Testis (tissue), 3 donors: ENCODE data around the gene VPS8. TPM values are rescaled to one million over a fixed set of nuclear protein-coding genes. Genes with fewer than 3 reads are reported as not detected.

Experiments used
- DNase-seq: peaks from one replicate; pipeline ENCODE4 v3.0.0-alpha.2; 2019
- H3K27ac ChIP-seq, 2 donors: fragments of 200-600 bp; sonication (generic); one replicate each; pipeline ENCODE4 v1.5.1; 2019
- H3K27me3 ChIP-seq: fragments of 200-600 bp; sonication (generic); one replicate; pipeline ENCODE4 v1.5.1; 2019
- H3K36me3 ChIP-seq: fragments of 200-600 bp; sonication (generic); one replicate; pipeline ENCODE4 v1.5.1; 2017; ENCODE audit warnings: low read depth; ENCODE audit errors: missing control alignments
- H3K4me1 ChIP-seq: fragments of 200-600 bp; sonication (generic); one replicate; pipeline ENCODE4 v1.5.1; 2019
- H3K4me3 ChIP-seq, 2 donors: fragments of 200-600 bp; sonication (generic); one replicate each; pipeline ENCODE4 v1.5.1; 2017 to 2019
- H3K9me3 ChIP-seq: fragments of 200-600 bp; sonication (generic); one replicate; pipeline ENCODE4 v1.5.1; 2017
- POLR2A ChIP-seq: fragments of 450-650 bp; IDR thresholded peaks from one replicate; pipeline ENCODE4 v1.6.1; 2017; ENCODE audit warnings: antibody characterized with exemption, mild to moderate bottlenecking, moderate library complexity
- WGBS, 2 donors: methylation state at CpG; one replicate each; pipeline ENCODE4 v1.1.5; 2018; 5-methylcytosine and 5-hydroxymethylcytosine counted together
- intact Hi-C: fragments of 100-400 bp; cut with DNase I; formaldehyde crosslinking; loops from one replicate; pipeline ENCODE4 v1.15.1; 2023; ENCODE audit warnings: low total_unique reads
- polyA plus RNA-seq: library from polyadenylated mRNA; stranded (reverse); fragments of 350-450 nt; fragmentation: Illumina TruSeq; extraction: RNeasy Lipid Tissue Mini Kit (QIAGEN cat#74804); gene quantifications from one replicate; pipeline ENCODE4 v1.2.3, GENCODE V29; 2014; ENCODE audit warnings: low read depth, low replicate concordance; ENCODE audit not compliant: insufficient read depth
- total RNA-seq, 2 donors: library from RNA; depleted of rRNA; stranded (reverse); fragments of >200 nt; gene quantifications; one replicate each; pipeline ENCODE4 v1.2.3, GENCODE V29; 2016
- TF ChIP-seq, protein P1 (sequence below), 3 experiments: fragments of 450-650 bp in 2 of 3; fragments of 200-600 bp in 1 of 3; sonication (generic) in 1 of 3; IDR thresholded peaks; one replicate each; pipeline ENCODE4 v1.5.1; 2016 to 2019; ENCODE audit warnings: antibody characterized with exemption in 3 of 3, mild to moderate bottlenecking in 2 of 3, moderate library complexity in 1 of 3

Gene VPS8
- total and polyA plus RNA-seq, 3 donors from 2014 or later, result 65.8 to 127 (median 88.0) TPM

DNA sequence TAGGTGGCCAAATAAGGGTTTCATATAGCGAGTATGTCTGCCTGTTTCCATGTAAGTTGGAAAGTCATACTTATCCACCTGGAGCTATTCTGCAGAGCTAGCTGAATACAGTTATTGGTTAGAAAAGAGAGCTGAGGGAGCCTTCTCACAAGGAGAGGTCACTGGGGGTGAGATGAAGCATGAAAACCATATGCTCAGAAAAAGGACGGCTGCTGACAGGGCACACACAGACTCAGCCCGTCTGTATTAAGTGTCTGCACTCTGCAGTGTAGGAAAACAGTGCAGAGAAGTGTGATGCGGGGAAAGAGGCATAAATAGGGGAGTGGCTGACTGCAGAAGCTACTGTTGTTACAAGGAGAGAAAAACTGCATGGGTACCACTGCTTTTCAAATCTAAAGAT, 282.7 kb downstream of the VPS8 start:
- Histone ChIP-seq H3K9me3 (no peaks in the 10 kb centered on the region), H3K27me3 (no peaks in the 10 kb centered on the region), H3K4me1 (no peaks in the 10 kb centered on the region), H3K27ac (no peak overlapping the region), H3K4me3 (no peak overlapping the region), H3K36me3 (no peaks in the 10 kb centered on the region)
- intact Hi-C loops, result no loop called here
- WGBS, 2 donors, result 68 to 78% methylated on average over 4 of the region's 4 CpGs
- DNase-seq, result no peak
- no peak for TF ChIP-seq POLR2A
- TF ChIP-seq, protein P1, sequence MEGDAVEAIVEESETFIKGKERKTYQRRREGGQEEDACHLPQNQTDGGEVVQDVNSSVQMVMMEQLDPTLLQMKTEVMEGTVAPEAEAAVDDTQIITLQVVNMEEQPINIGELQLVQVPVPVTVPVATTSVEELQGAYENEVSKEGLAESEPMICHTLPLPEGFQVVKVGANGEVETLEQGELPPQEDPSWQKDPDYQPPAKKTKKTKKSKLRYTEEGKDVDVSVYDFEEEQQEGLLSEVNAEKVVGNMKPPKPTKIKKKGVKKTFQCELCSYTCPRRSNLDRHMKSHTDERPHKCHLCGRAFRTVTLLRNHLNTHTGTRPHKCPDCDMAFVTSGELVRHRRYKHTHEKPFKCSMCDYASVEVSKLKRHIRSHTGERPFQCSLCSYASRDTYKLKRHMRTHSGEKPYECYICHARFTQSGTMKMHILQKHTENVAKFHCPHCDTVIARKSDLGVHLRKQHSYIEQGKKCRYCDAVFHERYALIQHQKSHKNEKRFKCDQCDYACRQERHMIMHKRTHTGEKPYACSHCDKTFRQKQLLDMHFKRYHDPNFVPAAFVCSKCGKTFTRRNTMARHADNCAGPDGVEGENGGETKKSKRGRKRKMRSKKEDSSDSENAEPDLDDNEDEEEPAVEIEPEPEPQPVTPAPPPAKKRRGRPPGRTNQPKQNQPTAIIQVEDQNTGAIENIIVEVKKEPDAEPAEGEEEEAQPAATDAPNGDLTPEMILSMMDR (IDR thresholded peaks at IDR 0.05), result no peak

Other genes starting within 250 kb of the VPS8 start
- gene MAGEF1, start 100.1 kb upstream of the VPS8 start, total RNA-seq, result 10 to 100 TPM; 22.8 to 33.5 TPM
- 25.1 TPM for gene MAGEF1, start 100.1 kb upstream of the VPS8 start, polyA plus RNA-seq